Nephron progenitor cell (in vitro differentiated cells): ENCODE measurements around the gene SORL1-AS1.

ENCODE experiments used
- DNase-seq: peaks from one replicate; pipeline ENCODE4 v3.0.0; 2021
- H3K27ac Mint-ChIP-seq: 2 replicates; pipeline ENCODE4 v1.8.0; 2021; ENCODE audit warnings: mild to moderate bottlenecking, moderate library complexity, mixed read lengths
- H3K27me3 Mint-ChIP-seq: 2 replicates; pipeline ENCODE4 v1.8.0; 2021; ENCODE audit warnings: mild to moderate bottlenecking, low read depth, mixed read lengths; ENCODE audit not compliant: poor library complexity
- H3K36me3 Mint-ChIP-seq: 2 replicates; pipeline ENCODE4 v1.8.0; 2021; ENCODE audit warnings: low read depth, mixed read lengths
- H3K4me1 Mint-ChIP-seq: 2 replicates; pipeline ENCODE4 v1.8.0; 2021; ENCODE audit warnings: mixed read lengths
- H3K4me3 Mint-ChIP-seq: 2 replicates; pipeline ENCODE4 v1.8.0; 2021; ENCODE audit warnings: mild to moderate bottlenecking, moderate library complexity, mixed read lengths
- H3K9me3 Mint-ChIP-seq: 2 replicates; pipeline ENCODE4 v1.8.0; 2021; ENCODE audit warnings: mild to moderate bottlenecking, moderate library complexity, mixed read lengths
- TF ChIP-seq, protein P1 (sequence below): fragments of 200-600 bp; sonication (generic); IDR thresholded peaks from 2 replicates; pipeline ENCODE4 v1.5.0; 2021; ENCODE audit warnings: antibody characterized with exemption

SORL1-AS1 gene

GRCh38 chr11:121443688-121444275, 9.0 kb downstream of the SORL1-AS1 start:
- no peak for DNase-seq
- H3K4me3 Mint-ChIP-seq: no peak overlapping the region
- H3K27me3 Mint-ChIP-seq: no peaks in the 10 kb centered on the region
- H3K9me3 Mint-ChIP-seq: peaks cover 4% of the 10 kb centered on the region
- TF ChIP-seq, protein P1, sequence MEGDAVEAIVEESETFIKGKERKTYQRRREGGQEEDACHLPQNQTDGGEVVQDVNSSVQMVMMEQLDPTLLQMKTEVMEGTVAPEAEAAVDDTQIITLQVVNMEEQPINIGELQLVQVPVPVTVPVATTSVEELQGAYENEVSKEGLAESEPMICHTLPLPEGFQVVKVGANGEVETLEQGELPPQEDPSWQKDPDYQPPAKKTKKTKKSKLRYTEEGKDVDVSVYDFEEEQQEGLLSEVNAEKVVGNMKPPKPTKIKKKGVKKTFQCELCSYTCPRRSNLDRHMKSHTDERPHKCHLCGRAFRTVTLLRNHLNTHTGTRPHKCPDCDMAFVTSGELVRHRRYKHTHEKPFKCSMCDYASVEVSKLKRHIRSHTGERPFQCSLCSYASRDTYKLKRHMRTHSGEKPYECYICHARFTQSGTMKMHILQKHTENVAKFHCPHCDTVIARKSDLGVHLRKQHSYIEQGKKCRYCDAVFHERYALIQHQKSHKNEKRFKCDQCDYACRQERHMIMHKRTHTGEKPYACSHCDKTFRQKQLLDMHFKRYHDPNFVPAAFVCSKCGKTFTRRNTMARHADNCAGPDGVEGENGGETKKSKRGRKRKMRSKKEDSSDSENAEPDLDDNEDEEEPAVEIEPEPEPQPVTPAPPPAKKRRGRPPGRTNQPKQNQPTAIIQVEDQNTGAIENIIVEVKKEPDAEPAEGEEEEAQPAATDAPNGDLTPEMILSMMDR: no peak
- no peaks in the 10 kb centered on the region for H3K36me3 Mint-ChIP-seq
- H3K4me1 Mint-ChIP-seq: peaks cover 40% of the 10 kb centered on the region
- no peak overlapping the region for H3K27ac Mint-ChIP-seq

DNA sequence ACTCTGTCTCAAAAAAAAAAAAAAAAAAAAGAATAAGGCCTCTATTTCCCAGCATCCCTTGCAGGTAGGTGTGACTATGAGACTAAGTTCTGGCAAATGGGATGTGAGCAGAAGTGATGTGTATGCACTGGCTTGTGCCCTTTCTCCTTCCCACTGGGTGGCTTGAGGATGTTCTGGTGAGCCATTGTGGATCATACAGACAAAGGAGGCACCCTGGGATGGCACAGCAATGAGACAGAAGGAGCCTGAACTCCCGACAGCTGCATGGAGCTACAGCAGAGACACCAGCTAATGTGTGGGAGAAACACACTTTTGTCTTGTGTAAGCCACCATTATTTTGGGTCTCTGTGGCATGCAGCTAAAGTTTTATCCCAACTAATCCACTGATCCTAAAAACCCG, 11.2 kb downstream of the SORL1-AS1 start:
- no peaks in the 10 kb centered on the region for H3K36me3 Mint-ChIP-seq
- no peak overlapping the region for H3K27ac Mint-ChIP-seq
- H3K9me3 Mint-ChIP-seq: no peaks in the 10 kb centered on the region
- peaks cover 4% of the 10 kb centered on the region for H3K27me3 Mint-ChIP-seq
- DNase-seq: no peak
- no peak overlapping the region for H3K4me3 Mint-ChIP-seq
- TF ChIP-seq, protein P1: no peak
- H3K4me1 Mint-ChIP-seq: peaks cover 32% of the 10 kb centered on the region

GRCh38 chr11:121439759-121440158, 13.0 kb downstream of the SORL1-AS1 start:
- no peak for DNase-seq
- TF ChIP-seq, protein P1: no peak
- Mint-ChIP-seq H3K36me3 (no peaks in the 10 kb centered on the region), H3K27me3 (peaks cover 8% of the 10 kb centered on the region), H3K27ac (no peak overlapping the region), H3K4me1 (peaks cover 14% of the 10 kb centered on the region), H3K9me3 (no peaks in the 10 kb centered on the region), H3K4me3 (no peak overlapping the region)

DNA sequence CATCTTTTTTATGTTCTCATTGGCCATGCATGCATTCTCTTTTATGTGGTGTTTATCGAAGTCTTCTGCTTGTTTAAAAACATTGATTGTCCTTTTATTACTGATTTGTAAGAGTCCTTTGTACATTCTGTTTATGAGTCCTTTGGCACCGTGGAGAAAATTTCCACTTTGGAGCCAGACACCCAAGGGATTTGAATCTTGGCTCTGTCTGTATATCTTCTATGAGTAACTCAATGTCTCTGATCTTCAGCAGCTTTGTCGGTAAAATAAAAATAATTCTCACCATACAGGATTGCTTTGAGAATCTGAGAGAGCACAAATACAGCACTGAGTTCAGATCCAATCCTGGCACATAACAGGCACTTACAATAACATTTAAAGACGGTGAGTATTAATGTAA, 13.4 kb downstream of the SORL1-AS1 start:
- H3K4me3 Mint-ChIP-seq: no peak overlapping the region
- H3K9me3 Mint-ChIP-seq: no peaks in the 10 kb centered on the region
- no peak overlapping the region for H3K27ac Mint-ChIP-seq
- TF ChIP-seq, protein P1: no peak
- peaks cover 10% of the 10 kb centered on the region for H3K4me1 Mint-ChIP-seq
- no peaks in the 10 kb centered on the region for H3K36me3 Mint-ChIP-seq
- DNase-seq: no peak
- H3K27me3 Mint-ChIP-seq: peaks cover 11% of the 10 kb centered on the region

- Mint-ChIP-seq H3K36me3 (no peaks in the 10 kb centered on the region), H3K27me3 (peaks cover 11% of the 10 kb centered on the region), H3K9me3 (no peaks in the 10 kb centered on the region), H3K27ac (no peak overlapping the region), H3K4me3 (no peak overlapping the region), H3K4me1 (peaks cover 5% of the 10 kb centered on the region)
- TF ChIP-seq, protein P1: no peak
- no peak for DNase-seq
These were observed 15.1 kb downstream of the SORL1-AS1 start for GRCh38 chr11:121437686-121438078.

- no peak overlapping the region for H3K4me3 Mint-ChIP-seq
- TF ChIP-seq, protein P1: no peak
- no peak overlapping the region for H3K27ac Mint-ChIP-seq
- DNase-seq: no peak
- peaks cover 5% of the 10 kb centered on the region for H3K4me1 Mint-ChIP-seq
- H3K9me3 Mint-ChIP-seq: no peaks in the 10 kb centered on the region
- peaks cover 11% of the 10 kb centered on the region for H3K27me3 Mint-ChIP-seq
- H3K36me3 Mint-ChIP-seq: no peaks in the 10 kb centered on the region
These were observed 15.6 kb downstream of the SORL1-AS1 start for GRCh38 chr11:121437018-121437685.
